Choroid plexus epithelial cell (primary cell): ENCODE data around the gene MYL7.

Experiments used
- DNase-seq: peaks from one replicate; pipeline ENCODE4 v3.0.0-alpha.2; 2010; ENCODE audit warnings: low read depth
- H3K4me3 ChIP-seq: 2 replicates; pipeline ENCODE4 v1.5.1; 2011; ENCODE audit warnings: low read depth, mild to moderate bottlenecking, control low read depth, low read length, moderate library complexity
- TF ChIP-seq, protein P1 (sequence below): conservative IDR thresholded peaks from 2 replicates; pipeline ENCODE4 v1.5.1; 2011; ENCODE audit warnings: low read depth, mild to moderate bottlenecking, control low read depth, inconsistent platforms, low read length, moderate library complexity

Gene MYL7

DNA sequence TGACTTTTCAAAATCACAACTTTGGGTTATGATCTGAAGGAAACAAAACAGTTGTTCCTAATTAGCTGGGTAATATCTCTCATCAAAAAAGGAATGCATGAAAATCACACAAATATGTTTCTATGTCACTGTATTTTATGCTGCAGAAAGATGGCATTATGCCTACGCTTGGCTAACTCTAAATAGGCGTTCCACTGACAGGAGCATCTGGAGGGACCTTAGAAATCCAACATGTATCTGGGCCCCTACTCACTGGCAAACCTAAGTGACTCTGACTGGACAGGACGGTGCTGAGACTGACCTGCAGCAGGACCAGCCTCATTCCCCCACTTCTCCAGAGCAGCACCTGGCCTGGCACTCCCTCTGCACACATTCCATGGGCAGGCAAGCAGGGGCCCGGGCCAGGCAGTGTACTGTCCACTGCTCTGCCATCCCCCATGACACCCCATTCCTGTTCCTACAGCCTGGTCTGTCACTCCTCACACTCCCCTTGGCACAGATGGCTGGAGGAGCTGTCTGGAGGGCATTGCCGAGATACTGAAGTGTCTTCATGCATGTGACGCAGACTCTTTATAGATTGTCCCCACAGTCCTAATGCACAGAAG is 2.6 kb upstream of the MYL7 start:
- TF ChIP-seq, protein P1, sequence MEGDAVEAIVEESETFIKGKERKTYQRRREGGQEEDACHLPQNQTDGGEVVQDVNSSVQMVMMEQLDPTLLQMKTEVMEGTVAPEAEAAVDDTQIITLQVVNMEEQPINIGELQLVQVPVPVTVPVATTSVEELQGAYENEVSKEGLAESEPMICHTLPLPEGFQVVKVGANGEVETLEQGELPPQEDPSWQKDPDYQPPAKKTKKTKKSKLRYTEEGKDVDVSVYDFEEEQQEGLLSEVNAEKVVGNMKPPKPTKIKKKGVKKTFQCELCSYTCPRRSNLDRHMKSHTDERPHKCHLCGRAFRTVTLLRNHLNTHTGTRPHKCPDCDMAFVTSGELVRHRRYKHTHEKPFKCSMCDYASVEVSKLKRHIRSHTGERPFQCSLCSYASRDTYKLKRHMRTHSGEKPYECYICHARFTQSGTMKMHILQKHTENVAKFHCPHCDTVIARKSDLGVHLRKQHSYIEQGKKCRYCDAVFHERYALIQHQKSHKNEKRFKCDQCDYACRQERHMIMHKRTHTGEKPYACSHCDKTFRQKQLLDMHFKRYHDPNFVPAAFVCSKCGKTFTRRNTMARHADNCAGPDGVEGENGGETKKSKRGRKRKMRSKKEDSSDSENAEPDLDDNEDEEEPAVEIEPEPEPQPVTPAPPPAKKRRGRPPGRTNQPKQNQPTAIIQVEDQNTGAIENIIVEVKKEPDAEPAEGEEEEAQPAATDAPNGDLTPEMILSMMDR = no peak
- DNase-seq = no peak
- H3K4me3 ChIP-seq = no peak overlapping the region

DNA sequence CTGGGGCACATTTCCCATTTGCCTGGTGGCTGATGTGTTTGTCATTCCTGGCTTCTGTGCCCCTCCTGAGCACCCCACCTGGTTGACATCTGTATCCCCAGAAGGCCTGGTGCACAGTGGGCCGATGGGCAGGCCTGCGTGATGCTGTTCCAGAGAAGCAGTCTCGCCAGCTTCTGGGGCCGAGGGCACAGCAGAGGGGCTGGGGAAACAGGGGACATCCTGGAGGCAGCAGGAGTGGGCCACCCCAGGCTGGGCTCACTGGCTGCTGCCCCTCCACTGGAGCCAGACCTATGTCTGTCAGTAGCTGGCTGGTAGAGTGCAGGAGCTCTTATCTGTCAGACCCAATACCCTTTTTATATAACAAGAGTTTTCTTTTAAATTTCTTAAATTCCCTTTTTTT is 896 bp upstream of the MYL7 start:
- H3K4me3 ChIP-seq = no peak overlapping the region
- TF ChIP-seq, protein P1 = no peak
- DNase-seq = no peak

DNA sequence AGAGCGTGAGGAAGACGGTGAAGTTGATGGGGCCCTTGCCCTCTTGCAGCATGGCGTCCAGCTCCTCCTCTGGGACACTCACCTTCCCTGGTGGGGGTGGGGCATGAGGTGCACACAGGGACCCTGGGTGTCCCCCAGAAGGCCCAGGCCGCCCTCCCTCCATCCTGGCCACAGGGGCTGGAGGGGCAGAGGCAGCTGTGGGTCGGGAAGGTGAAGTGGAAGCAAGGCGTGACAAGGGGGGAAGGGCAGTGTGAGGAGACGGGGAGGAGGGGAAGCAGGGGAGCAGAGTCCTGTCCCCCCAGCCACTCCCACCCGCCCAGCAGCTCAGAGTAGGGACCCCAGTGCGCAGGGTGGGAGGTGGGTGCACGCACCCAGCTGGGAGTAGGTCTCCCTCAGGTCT is 791 bp downstream of the MYL7 start:
- H3K4me3 ChIP-seq = no peak overlapping the region
- DNase-seq = no peak
- TF ChIP-seq, protein P1 = no peak

DNA sequence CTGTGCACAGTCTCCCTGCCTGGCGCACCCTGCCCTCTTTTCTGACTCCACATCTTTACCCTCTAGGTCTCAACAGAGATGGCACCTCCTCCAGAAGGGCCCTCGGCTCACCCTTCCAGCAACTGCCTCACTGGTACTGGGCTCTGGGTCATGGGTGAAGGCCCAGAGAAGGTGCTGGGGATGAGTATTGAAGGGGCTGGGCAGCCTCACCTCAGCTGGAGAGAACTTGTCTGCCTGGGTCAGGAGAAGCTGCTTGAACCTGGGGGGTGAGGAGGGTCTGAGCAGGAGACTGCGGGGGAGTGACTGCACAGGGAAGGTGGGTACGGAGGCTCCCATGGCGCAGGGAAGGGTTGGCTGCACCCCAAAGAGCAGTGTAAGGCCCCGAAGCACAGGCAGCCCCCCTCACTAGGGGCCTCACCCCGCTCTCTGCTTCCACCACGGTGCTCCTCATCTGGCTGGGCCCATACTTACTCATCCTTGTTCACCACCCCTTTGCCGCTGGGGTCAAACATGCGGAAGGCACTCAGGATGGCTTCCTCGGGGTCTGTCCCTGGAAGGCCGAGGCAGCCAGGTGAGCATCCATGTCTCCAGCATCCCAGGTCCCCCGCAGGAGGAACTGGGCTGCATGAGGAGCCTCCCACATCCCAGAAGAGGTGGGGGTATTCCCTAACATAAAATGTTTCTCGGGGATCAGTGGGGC is 1.7 kb downstream of the MYL7 start:
- H3K4me3 ChIP-seq = no peak overlapping the region
- no peak for DNase-seq
- TF ChIP-seq, protein P1 = no peak

DNA sequence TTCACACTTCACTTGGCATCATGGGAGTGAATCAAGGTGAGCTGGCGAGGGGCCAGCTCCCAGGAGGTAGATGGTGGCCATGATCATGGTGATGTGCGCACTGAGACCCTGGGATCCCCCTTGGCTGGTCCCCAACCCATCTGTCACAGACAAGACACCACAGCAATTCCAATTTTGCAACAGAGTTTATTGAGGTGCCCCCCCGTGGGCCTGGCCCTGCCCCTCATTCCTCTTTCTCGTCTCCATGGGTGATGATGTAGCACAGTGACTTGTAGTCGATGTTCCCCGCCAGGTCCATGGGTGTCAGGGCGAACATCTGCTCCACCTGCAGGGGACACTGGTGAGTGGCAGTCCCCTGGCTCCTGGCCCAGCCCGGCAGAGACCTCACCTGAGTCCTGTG is 2.4 kb downstream of the MYL7 start:
- no peak for DNase-seq
- TF ChIP-seq, protein P1 = no peak
- no peak overlapping the region for H3K4me3 ChIP-seq

DNA sequence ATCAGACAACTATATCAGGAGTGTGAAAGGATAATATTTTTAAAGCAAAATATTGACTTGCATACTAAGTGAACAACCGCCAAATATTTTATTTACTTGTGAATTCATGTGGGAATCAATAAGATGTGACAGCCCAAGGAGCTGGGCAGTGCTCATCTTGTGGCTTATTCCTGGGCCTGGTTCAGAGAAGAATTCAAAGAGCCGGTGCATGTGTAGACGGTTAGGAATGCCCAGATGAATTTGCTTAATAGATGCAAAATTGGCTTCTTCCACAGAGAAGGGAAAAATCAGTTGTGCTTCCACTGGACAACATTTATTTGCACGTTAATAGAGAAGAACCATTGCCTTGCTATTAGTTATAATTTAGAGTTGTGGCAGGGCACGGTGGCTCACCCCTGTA is 4.4 kb downstream of the MYL7 start:
- TF ChIP-seq, protein P1 = no peak

More for the DNA sequence above, 4.4 kb downstream of the MYL7 start:
- DNase-seq = no peak
- H3K4me3 ChIP-seq = no peak overlapping the region
